ENCODE measurements around the gene BTF3L4.
"Not testable (repeated sequence)": the region's sequence is repeated elsewhere in the genome, so short reads cannot be mapped to it uniquely, and the experiment has no call there.

Gene BTF3L4

GRCh38 chr1:52056163-52056936 lies at the start of gene BTF3L4:
BTF3L4 (plus strand) TSS chr1:52056295; CDS start chr1:52059848, 3,553 bp downstream.
- TF ChIP-seq MAX (IDR thresholded peaks at IDR 0.05; ENCODE audit: low read depth, low read length) (peak; percentile 47), POLR2A (IDR thresholded peaks at IDR 0.05; ENCODE audit: extremely low read depth, insufficient read length) (peak; percentile 40), MYC (IDR thresholded peaks at IDR 0.05; ENCODE audit: low read depth, low read length) (peak; percentile 84), CTCF (IDR thresholded peaks at IDR 0.05; ENCODE audit: low read depth, low read length) (no peak)
- peak within 1 kb of the TSS; percentile 87 for H3K4me3 ChIP-seq (ENCODE audit: low read depth, low read length)
- DNase-seq (ENCODE audit: low read depth): peak; percentile 97

GRCh38 chr1:52007215-52008002 lies 48.7 kb upstream of the BTF3L4 start:
- no peak for DNase-seq (ENCODE audit: low read depth)
- TF ChIP-seq CTCF (IDR thresholded peaks at IDR 0.05; ENCODE audit: low read depth, low read length) (no peak), POLR2A (IDR thresholded peaks at IDR 0.05; ENCODE audit: extremely low read depth, insufficient read length) (no peak), MYC (IDR thresholded peaks at IDR 0.05; ENCODE audit: low read depth, low read length) (no peak), MAX (IDR thresholded peaks at IDR 0.05; ENCODE audit: low read depth, low read length) (no peak)
- H3K4me3 ChIP-seq (ENCODE audit: low read depth, low read length): no peak overlapping the region

- no peak for DNase-seq (ENCODE audit: low read depth)
- no peak overlapping the region for H3K4me3 ChIP-seq (ENCODE audit: low read depth, low read length)
- TF ChIP-seq MAX (IDR thresholded peaks at IDR 0.05; ENCODE audit: low read depth, low read length) (no peak), CTCF (IDR thresholded peaks at IDR 0.05; ENCODE audit: low read depth, low read length) (no peak), MYC (IDR thresholded peaks at IDR 0.05; ENCODE audit: low read depth, low read length) (no peak), POLR2A (IDR thresholded peaks at IDR 0.05; ENCODE audit: extremely low read depth, insufficient read length) (no peak)
These were observed 47.9 kb upstream of the BTF3L4 start for GRCh38 chr1:52008071-52008809.

- TF ChIP-seq MYC (IDR thresholded peaks at IDR 0.05; ENCODE audit: low read depth, low read length) (no peak), MAX (IDR thresholded peaks at IDR 0.05; ENCODE audit: low read depth, low read length) (no peak), POLR2A (IDR thresholded peaks at IDR 0.05; ENCODE audit: extremely low read depth, insufficient read length) (no peak)
- DNase-seq (ENCODE audit: low read depth): no peak
- H3K4me3 ChIP-seq (ENCODE audit: low read depth, low read length): no peak overlapping the region
These were observed 34.0 kb upstream of the BTF3L4 start for GRCh38 chr1:52022133-52022532.

GRCh38 chr1:52026278-52026677 lies 29.8 kb upstream of the BTF3L4 start:
- TF ChIP-seq MAX (IDR thresholded peaks at IDR 0.05; ENCODE audit: low read depth, low read length) (no peak), POLR2A (IDR thresholded peaks at IDR 0.05; ENCODE audit: extremely low read depth, insufficient read length) (no peak), MYC (IDR thresholded peaks at IDR 0.05; ENCODE audit: low read depth, low read length) (no peak)
- DNase-seq (ENCODE audit: low read depth): no peak
- H3K4me3 ChIP-seq (ENCODE audit: low read depth, low read length): no peak overlapping the region

- DNase-seq (ENCODE audit: low read depth): no peak
- H3K4me3 ChIP-seq (ENCODE audit: low read depth, low read length): no peak overlapping the region
- TF ChIP-seq CTCF (IDR thresholded peaks at IDR 0.05; ENCODE audit: low read depth, low read length) (no peak), MAX (IDR thresholded peaks at IDR 0.05; ENCODE audit: low read depth, low read length) (no peak), MYC (IDR thresholded peaks at IDR 0.05; ENCODE audit: low read depth, low read length) (no peak)
These were observed 27.8 kb upstream of the BTF3L4 start for GRCh38 chr1:52028328-52028727.

GRCh38 chr1:52028839-52029238 lies 27.3 kb upstream of the BTF3L4 start:
- not testable (repeated sequence) for DNase-seq (ENCODE audit: low read depth); H3K4me3 ChIP-seq (ENCODE audit: low read depth, low read length)
